Activated naive CD4-positive, alpha-beta T cell (primary cell): ENCODE measurements around the gene CFDP1.

Source experiments
- DNase-seq, 4 experiments: peaks; one replicate each; lab custom pipeline; 2025; lab: John Stamatoyannopoulos, UW

Gene CFDP1

GRCh38 chr16:75406943-75407342 is 26.4 kb downstream of the CFDP1 start:
- DNase-seq = no peak

GRCh38 chr16:75402821-75403475 is 30.4 kb downstream of the CFDP1 start:
- DNase-seq = no peak

DNA sequence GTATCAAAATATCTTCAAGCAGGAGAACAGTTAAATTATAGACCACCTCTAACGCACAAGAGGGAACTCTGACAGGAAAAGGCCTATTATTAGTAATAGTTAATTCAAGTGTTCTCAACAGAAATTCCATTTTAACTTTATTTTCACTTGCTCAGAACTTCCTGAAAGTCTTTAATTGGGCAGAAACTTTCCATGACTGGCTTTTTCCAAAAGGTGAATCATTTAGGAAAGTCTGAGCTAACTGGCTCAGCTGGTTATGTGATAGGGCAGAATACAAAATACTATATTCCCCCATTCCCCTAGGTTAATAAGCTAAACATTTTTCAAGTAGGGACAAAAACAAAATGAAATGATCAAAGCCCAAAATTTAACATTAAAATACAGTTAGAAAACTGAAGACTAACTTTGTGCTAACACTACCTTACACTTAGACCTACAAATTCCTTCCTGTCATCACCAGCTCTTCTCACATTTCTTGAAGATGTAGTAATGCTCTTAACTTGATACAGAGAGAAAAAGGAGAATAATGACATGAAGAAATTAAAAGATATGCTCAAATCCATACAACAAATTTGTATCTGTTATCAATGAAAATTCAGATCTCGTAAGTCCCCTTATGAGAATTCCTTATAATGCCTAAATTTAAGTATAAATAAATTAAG is 31.0 kb downstream of the CFDP1 start:
- no peak for DNase-seq

GRCh38 chr16:75401691-75402090 is 31.6 kb downstream of the CFDP1 start:
- no peak for DNase-seq

DNA sequence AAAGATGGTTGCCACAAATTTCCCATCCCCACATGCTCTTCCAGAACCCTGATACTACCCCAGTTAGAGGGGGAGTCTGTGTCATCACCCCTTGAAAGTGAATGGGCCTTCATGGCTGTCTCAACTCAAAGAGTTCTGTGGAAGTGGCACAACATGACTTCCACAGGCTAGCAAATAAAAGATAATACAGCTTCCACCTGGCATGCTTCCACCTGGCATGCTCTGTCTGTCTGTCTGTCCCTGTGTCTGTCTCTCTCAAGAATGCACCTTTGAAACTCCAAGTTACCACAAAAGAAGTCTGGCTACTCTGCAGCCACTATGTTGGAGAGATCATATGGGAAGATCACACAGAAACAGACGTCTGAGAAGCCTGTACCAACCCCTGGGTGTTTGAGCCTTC is 35.0 kb downstream of the CFDP1 start:
- DNase-seq = no peak

DNA sequence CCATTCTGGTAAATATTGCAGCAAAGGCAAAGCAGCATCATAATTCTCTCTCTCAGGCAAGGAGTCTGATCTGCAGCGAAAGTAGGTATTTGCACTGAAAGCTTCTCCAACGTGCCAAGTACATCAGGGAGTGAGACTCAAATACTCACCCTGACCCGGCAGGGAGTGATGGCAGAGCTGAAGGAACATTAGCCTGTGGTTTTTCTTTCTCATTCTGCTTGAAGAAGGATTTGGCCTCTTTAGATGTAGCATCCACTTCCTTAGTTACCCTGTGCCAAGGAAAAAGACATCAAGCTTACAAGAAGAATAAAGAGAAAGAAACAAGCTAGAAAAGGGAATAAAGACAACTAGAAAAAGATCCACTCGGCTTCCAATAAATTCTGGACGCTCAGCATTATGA is 38.4 kb downstream of the CFDP1 start:
- no peak for DNase-seq

DNA sequence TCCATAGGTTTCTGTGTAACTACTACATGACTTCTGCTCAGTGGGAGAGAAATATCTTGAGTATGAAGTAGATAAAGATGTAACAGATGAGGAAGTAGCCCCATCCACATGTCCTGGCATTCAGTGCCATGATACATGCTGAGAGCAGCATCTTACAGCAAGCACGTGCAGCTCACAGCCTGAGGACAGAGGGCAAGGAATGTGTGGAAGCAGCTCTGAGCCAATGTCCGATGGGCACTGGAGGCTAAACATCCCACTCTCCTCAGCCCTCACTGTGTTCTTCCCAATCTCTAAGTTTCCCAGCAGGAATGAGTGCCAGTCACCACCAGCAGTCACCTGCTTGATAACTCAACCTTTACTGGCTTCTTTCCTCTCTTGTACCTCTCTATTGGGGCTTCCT is 40.4 kb downstream of the CFDP1 start:
- DNase-seq = no peak

- no peak for DNase-seq
These were observed 42.2 kb downstream of the CFDP1 start for GRCh38 chr16:75390926-75391653.

GRCh38 chr16:75389096-75389690 is 44.1 kb downstream of the CFDP1 start:
- no peak for DNase-seq

- no peak for DNase-seq
These were observed 45.4 kb downstream of the CFDP1 start for GRCh38 chr16:75387951-75388350.

DNA sequence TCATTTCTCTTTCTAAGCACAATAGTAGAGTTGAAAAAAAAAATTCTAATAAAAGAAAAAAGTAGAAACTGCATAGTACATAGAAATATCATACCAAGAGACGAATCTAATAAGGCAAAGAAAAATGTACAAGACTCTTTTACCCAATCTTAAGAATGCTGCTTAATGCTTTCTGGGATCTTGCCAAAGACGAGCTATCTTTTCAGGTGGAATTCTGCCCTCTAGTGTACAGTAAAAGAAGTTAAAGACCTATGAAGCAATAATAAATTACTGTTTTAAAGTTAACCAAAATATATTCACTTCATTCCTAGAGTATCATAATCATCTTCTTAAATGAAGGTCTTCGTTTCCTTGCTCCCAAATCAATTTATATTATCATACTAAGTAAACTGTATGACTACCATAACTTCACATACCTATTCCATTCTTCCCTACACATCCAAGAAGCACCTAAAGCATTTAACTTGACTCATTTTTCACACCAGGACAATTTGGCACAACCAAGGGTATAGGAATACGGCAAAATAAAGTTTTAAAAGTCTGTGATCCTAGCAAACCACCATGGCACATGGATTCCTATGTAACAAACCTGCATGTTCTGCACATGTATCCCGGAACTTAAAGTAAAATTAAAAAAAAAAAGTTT is 47.7 kb downstream of the CFDP1 start:
- no peak for DNase-seq

GRCh38 chr16:75383141-75383540 is 50.2 kb downstream of the CFDP1 start:
- no peak for DNase-seq

- DNase-seq = no peak
These were observed 50.7 kb downstream of the CFDP1 start for GRCh38 chr16:75382611-75383010.

DNA sequence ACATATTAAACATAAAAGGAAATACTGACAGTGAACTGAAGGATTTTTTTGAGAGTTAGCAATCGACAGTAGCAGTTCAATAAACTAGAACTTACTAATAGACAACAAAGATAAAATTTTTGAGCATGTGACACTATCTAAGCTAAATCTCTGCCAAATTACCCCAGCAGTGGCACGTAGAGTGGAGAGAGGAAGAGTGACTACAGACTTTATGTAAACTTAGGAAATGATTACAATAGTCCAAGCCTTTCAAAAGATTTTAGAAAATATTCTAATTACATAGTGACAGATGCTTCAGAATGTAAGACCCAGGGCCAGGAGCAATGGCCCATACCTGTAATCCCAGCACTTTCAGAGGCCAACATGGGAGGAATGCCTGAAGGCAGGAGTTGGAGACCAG is 52.4 kb downstream of the CFDP1 start:
- no peak for DNase-seq

GRCh38 chr16:75379911-75380847 is 53.1 kb downstream of the CFDP1 start:
- DNase-seq = peak in 1 of 4 experiments; percentile 8

DNA sequence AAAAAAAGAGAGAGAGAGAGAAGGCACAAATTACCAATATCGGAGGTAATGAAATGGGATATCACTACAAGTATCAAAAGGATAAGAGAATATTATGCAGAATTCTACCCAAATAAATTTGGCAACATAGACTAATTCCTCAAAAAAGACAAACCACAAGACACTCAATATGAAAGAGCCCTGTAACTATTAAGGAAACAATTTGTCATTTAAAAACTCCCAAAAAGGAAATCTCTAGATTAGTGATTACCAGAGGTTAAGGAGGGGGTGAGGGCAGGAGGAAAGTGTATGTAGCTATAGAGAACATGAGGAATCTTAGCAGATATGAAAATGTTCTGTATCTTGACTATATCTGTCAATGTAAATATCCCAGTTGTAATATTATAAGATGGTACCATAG is 54.0 kb downstream of the CFDP1 start:
- DNase-seq = no peak

DNA sequence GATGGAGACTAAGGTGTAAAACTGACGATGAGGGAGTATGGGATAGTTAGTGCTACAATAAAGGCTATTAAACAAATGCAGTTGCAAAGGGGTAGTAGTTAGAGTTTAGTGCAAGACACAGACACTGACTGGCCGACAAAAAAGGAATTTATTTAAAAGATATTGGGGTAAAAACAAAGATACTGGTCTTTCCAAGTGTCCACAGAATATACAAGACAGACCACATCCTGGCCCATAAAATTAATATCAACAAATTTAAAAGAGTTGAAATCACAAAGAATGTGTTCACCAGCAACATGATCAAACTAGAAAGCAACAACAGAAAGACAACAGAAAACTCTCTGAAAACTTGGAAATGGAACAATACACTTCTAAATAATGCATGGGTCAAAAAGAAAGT is 54.7 kb downstream of the CFDP1 start:
- DNase-seq = no peak

- no peak for DNase-seq
These were observed 55.4 kb downstream of the CFDP1 start for GRCh38 chr16:75377729-75378386.

DNA sequence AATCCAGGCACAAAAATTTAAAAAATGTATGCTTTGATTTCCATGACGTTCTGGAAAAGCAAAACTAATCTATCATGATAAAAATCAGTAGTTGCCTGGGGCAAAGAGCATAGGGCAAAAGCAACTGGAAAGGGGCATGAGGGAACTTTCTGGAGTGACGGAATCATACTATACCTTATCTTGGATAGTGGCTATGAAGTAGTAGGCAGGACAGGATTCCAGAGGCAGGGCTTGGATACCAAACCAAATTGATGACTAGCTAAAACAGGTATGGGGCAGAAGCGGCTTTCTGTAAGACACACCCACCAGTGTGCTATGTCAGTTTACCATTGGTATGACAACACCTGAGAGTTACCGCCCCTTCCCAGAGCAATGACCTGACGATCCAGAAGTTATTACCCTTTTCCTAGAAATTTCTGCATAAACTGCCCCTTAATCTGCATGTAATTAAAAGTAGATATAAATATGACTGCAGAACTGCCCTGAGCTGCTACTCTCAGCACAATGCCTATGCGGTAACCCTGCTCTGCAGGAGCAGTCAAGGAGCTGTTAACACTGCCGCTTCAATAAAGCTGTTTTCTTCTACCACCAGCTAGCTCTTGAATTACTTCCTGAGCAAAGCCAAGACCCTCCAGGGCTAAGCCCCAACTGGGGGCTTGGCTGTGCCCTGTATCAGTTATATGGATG is 56.7 kb downstream of the CFDP1 start:
- no peak for DNase-seq

GRCh38 chr16:75374388-75374787 is 58.9 kb downstream of the CFDP1 start:
- no peak for DNase-seq
